Keratinocyte (primary cell): Measurements from ENCODE around the gene FGF22. TPM values are rescaled to one million over a fixed set of nuclear protein-coding genes. Genes with fewer than 3 reads are reported as not detected.

Source experiments
- DNase-seq: peaks from one replicate; pipeline ENCODE4 v3.0.0-alpha.2; 2011; ENCODE audit warnings: low read depth, missing footprints, low spot score
- FAIRE-seq: peaks from 2 replicates; lab custom pipeline; 2011; peaks lifted over from hg19 to GRCh38; lab: Jason Lieb, UNC
- H2AFZ ChIP-seq: 2 replicates; pipeline ENCODE4 v1.6.0; 2012; ENCODE audit warnings: low read length, control low read depth, inconsistent platforms; ENCODE audit not compliant: control insufficient read depth
- H3K27ac ChIP-seq: 2 replicates; pipeline ENCODE4 v1.5.1; 2011; ENCODE audit warnings: low read length; ENCODE audit not compliant: control insufficient read depth, insufficient read depth
- H3K27me3 ChIP-seq: 3 replicates; pipeline ENCODE4 v1.6.0; 2011; ENCODE audit warnings: low read length; ENCODE audit not compliant: control insufficient read depth, insufficient read depth; ENCODE audit errors: extremely low read depth
- H3K36me3 ChIP-seq, 2 experiments: 2 replicates in 1 of 2; 3 replicates in 1 of 2; pipeline ENCODE4 v1.5.1; 2011; ENCODE audit warnings: low read length in 2 of 2, mild to moderate bottlenecking in 1 of 2; ENCODE audit not compliant: control insufficient read depth in 2 of 2, insufficient read depth in 2 of 2; ENCODE audit errors: extremely low read depth in 1 of 2
- H3K4me1 ChIP-seq: 3 replicates; pipeline ENCODE4 v1.5.1; 2011; ENCODE audit warnings: low read length; ENCODE audit not compliant: control insufficient read depth, insufficient read depth; ENCODE audit errors: extremely low read depth
- H3K4me2 ChIP-seq: 3 replicates; pipeline ENCODE4 v1.6.0; 2011; ENCODE audit warnings: low read depth, low read length; ENCODE audit not compliant: control insufficient read depth, insufficient read depth; ENCODE audit errors: extremely low read depth
- H3K4me3 ChIP-seq, 3 experiments: fragments of 200-600 bp in 1 of 3; sonication (generic) in 1 of 3; 2 replicates in 2 of 3; 3 replicates in 1 of 3; pipeline ENCODE4 v1.5.1; 2011 to 2016; ENCODE audit warnings: low read length in 3 of 3, mild to moderate bottlenecking in 3 of 3, control low read depth in 2 of 3, inconsistent platforms in 1 of 3, low read depth in 1 of 3, mixed read lengths in 1 of 3, mixed run types in 1 of 3, moderate library complexity in 1 of 3; ENCODE audit not compliant: control insufficient read depth in 2 of 3, insufficient read depth in 2 of 3; ENCODE audit errors: extremely low read depth in 1 of 3
- H3K79me2 ChIP-seq: 2 replicates; pipeline ENCODE4 v1.6.0; 2012; ENCODE audit warnings: low read length; ENCODE audit not compliant: control insufficient read depth, insufficient read depth
- H3K9ac ChIP-seq: 3 replicates; pipeline ENCODE4 v1.6.0; 2011; ENCODE audit warnings: low read length; ENCODE audit not compliant: control insufficient read depth, insufficient read depth; ENCODE audit errors: extremely low read depth
- H3K9me1 ChIP-seq: 3 replicates; pipeline ENCODE4 v1.6.0; 2011; ENCODE audit warnings: low read length; ENCODE audit not compliant: control insufficient read depth, insufficient read depth; ENCODE audit errors: extremely low read depth
- H3K9me3 ChIP-seq: 2 replicates; pipeline ENCODE4 v1.5.1; 2012; ENCODE audit warnings: low read depth, low read length; ENCODE audit not compliant: control insufficient read depth
- H4K20me1 ChIP-seq: 3 replicates; pipeline ENCODE4 v1.6.0; 2011; ENCODE audit warnings: low read length; ENCODE audit not compliant: control insufficient read depth, insufficient read depth; ENCODE audit errors: extremely low read depth
- CTCF ChIP-seq, 3 experiments: IDR thresholded peaks in 1 of 3; conservative IDR thresholded peaks in 1 of 3; optimal IDR thresholded peaks in 1 of 3; 2 replicates in 2 of 3; 3 replicates in 1 of 3; pipeline versions ENCODE3 to v1.5.1; 2011; ENCODE audit warnings: low read length in 3 of 3, mild to moderate bottlenecking in 3 of 3, moderate library complexity in 2 of 3, control low read depth in 1 of 3, inconsistent platforms in 1 of 3; ENCODE audit not compliant: insufficient read depth in 2 of 3; ENCODE audit errors: extremely low read depth in 1 of 3
- EZH2 ChIP-seq: IDR thresholded peaks from one replicate; pipeline ENCODE4 v1.6.1; 2012; ENCODE audit warnings: inconsistent platforms, mild to moderate bottlenecking, low read length, moderate library complexity
- dilution Hi-C: fragments of 300-500 bp; cut with MboI; formaldehyde crosslinking; loops from one replicate; pipeline ENCODE4 v1.7.0; 2020; ENCODE audit warnings: low sequenced_read_pairs; ENCODE audit not compliant: extremely low pct_ligation_motif_present
- polyA plus RNA-seq, 5 experiments: library from polyadenylated mRNA; depleted of rRNA in 3 of 5; stranded (reverse) in 3 of 5; stranded (forward) in 1 of 5; unstranded in 1 of 5; fragments of >200 nt; gene quantifications; 1 replicate in 1 of 5; 2 replicates in 3 of 5; 3 replicates in 1 of 5; pipeline versions ENCODE4 v1.2.1 to v1.2.3, GENCODE V29; 2011 to 2012; ENCODE audit warnings: missing spikeins in 2 of 5, low read depth in 1 of 5, low replicate concordance in 1 of 5

Gene FGF22
- polyA plus RNA-seq, 1 donor (not counting 4 experiments of a cell fraction or from before 2014, with no cell fraction given), result not detected

- Histone ChIP-seq H3K9ac (no peak overlapping the region), H2AFZ (no peak overlapping the region), H3K9me1 (no peaks in the 10 kb centered on the region), H3K79me2 (peaks cover 20% of the 10 kb centered on the region), H4K20me1 (peaks cover 6% of the 10 kb centered on the region), H3K4me1 (peaks cover under 1% of the 10 kb centered on the region), H3K27ac (no peak overlapping the region), H3K36me3 (peaks cover 12 to 24% of the 10 kb centered on the region in 2 experiments), H3K4me2 (no peak overlapping the region), H3K4me3 (no peak overlapping the region), H3K27me3 (no peaks in the 10 kb centered on the region), H3K9me3 (no peaks in the 10 kb centered on the region)
- TF ChIP-seq CTCF (optimal IDR thresholded peaks at IDR 0.05 in 1 of 3, IDR thresholded peaks at IDR 0.05 in 1 of 3, conservative IDR thresholded peaks at IDR 0.05 in 1 of 3; ENCODE audit: extremely low read depth in 1 of 3, insufficient read depth in 2 of 3, low read length in 3 of 3) (no peak), EZH2 (no peak)
- FAIRE-seq (no peak), DNase-seq (no peak)
- dilution Hi-C loops, result no loop called here
Measured at GRCh38 chr19:646779-647565, 7.3 kb downstream of the FGF22 start.

- no peaks in the 10 kb centered on the region for H3K27me3 ChIP-seq
- H3K4me2 ChIP-seq, result no peak overlapping the region
- peaks cover 19 to 28% of the 10 kb centered on the region in 2 experiments for H3K36me3 ChIP-seq
- H3K9ac ChIP-seq, result no peak overlapping the region
- dilution Hi-C loops, result no loop called here
- H2AFZ ChIP-seq, result no peak overlapping the region
- TF ChIP-seq CTCF (optimal IDR thresholded peaks at IDR 0.05 in 1 of 3, IDR thresholded peaks at IDR 0.05 in 1 of 3, conservative IDR thresholded peaks at IDR 0.05 in 1 of 3; ENCODE audit: extremely low read depth in 1 of 3, insufficient read depth in 2 of 3, low read length in 3 of 3) (no peak), EZH2 (no peak)
- no peaks in the 10 kb centered on the region for H3K9me1 ChIP-seq
- peaks cover 11% of the 10 kb centered on the region for H4K20me1 ChIP-seq
- H3K27ac ChIP-seq, result no peak overlapping the region
- H3K79me2 ChIP-seq, result peaks cover 28% of the 10 kb centered on the region
- no peak overlapping the region for H3K4me3 ChIP-seq
- H3K4me1 ChIP-seq, result no peaks in the 10 kb centered on the region
- FAIRE-seq (no peak), DNase-seq (no peak)
- H3K9me3 ChIP-seq, result no peaks in the 10 kb centered on the region
Measured at GRCh38 chr19:647566-648284, 8.0 kb downstream of the FGF22 start.
